Natural killer cell (primary cell): Measurements from ENCODE around the gene CDR2. TPM values are rescaled to one million over a fixed set of nuclear protein-coding genes. Genes with fewer than 3 reads are reported as not detected.

Experiments used
- ATAC-seq, 3 donors: fragments of 150-1000 bp in 2 of 3; fragments of 200-7000 bp in 1 of 3; cut with Tn5 transposase; 1 replicate in 1 of 3; 2 replicates in 2 of 3; pipeline ENCODE4 v1.10.0; 2021; ENCODE audit warnings: mild to moderate bottlenecking in 2 of 3, moderate library complexity in 2 of 3
- DNase-seq, 2 donors: peaks; one replicate each; pipeline versions ENCODE4 v3.0.0 to v3.0.0-alpha.2; 2013 to 2021; ENCODE audit warnings: mixed read lengths in 1 of 2
- H3K27ac ChIP-seq: one replicate; pipeline ENCODE4 v1.5.1; 2013; ENCODE audit warnings: mild to moderate bottlenecking, low read length
- H3K27me3 ChIP-seq: one replicate; pipeline ENCODE4 v1.6.1; 2013; ENCODE audit warnings: low read length; ENCODE audit not compliant: control insufficient read depth, insufficient read depth
- H3K36me3 ChIP-seq: one replicate; pipeline ENCODE4 v1.6.1; 2013; ENCODE audit warnings: low read length; ENCODE audit not compliant: control insufficient read depth, insufficient read depth
- H3K4me1 ChIP-seq: one replicate; pipeline ENCODE4 v1.6.1; 2013; ENCODE audit warnings: low read length; ENCODE audit not compliant: control insufficient read depth, insufficient read depth
- H3K4me3 ChIP-seq: one replicate; pipeline ENCODE4 v1.5.1; 2013; ENCODE audit warnings: low read length
- H3K9me3 ChIP-seq: one replicate; pipeline ENCODE4 v1.6.1; 2013; ENCODE audit warnings: low read length; ENCODE audit not compliant: control insufficient read depth, insufficient read depth
- H3K27ac Mint-ChIP-seq, 2 donors: one replicate each; pipeline ENCODE4 v1.8.0; 2022; ENCODE audit warnings: mild to moderate bottlenecking in 2 of 2, mixed read lengths in 2 of 2, moderate library complexity in 1 of 2
- H3K27me3 Mint-ChIP-seq, 2 donors: one replicate each; pipeline ENCODE4 v1.8.0; 2022; ENCODE audit warnings: low read depth in 2 of 2, mixed read lengths in 2 of 2
- H3K36me3 Mint-ChIP-seq: one replicate; pipeline ENCODE4 v1.8.0; 2022; ENCODE audit warnings: mixed read lengths
- H3K4me1 Mint-ChIP-seq, 2 donors: one replicate each; pipeline ENCODE4 v1.8.0; 2022; ENCODE audit warnings: mixed read lengths in 2 of 2
- H3K4me3 Mint-ChIP-seq: one replicate; pipeline ENCODE4 v1.8.0; 2022; ENCODE audit warnings: mild to moderate bottlenecking, moderate library complexity, mixed read lengths
- H3K9me3 Mint-ChIP-seq, 2 donors: one replicate each; pipeline ENCODE4 v1.8.0; 2022; ENCODE audit warnings: mixed read lengths in 2 of 2
- WGBS: methylation state at CpG from one replicate; pipeline ENCODE4 v1.1.7; 2013; ENCODE audit warnings: missing lambda C conversion rate; ENCODE audit not compliant: insufficient coverage; 5-methylcytosine and 5-hydroxymethylcytosine counted together
- intact Hi-C: fragments of 100-400 bp; cut with micrococcal nuclease; formaldehyde crosslinking; loops from one replicate; pipeline ENCODE4 v1.14.2; 2022
- total RNA-seq, 4 donors: library from RNA; stranded (reverse); fragments of 120-200 nt in 1 of 4; gene quantifications; one replicate each; pipeline versions ENCODE4 v1.2.3 to v1.2.4, GENCODE V29; 2013 to 2022
- TF ChIP-seq, protein P1 (sequence below): fragments of 200-600 bp; IDR thresholded peaks from one replicate; pipeline ENCODE4 v1.8.0; 2022; ENCODE audit warnings: antibody characterized with exemption

CDR2 gene
- 10 to 100 TPM; 11.2 to 24.3 (median 19.4) TPM for total RNA-seq
- 16.1 TPM for total RNA-seq (2013)

DNA sequence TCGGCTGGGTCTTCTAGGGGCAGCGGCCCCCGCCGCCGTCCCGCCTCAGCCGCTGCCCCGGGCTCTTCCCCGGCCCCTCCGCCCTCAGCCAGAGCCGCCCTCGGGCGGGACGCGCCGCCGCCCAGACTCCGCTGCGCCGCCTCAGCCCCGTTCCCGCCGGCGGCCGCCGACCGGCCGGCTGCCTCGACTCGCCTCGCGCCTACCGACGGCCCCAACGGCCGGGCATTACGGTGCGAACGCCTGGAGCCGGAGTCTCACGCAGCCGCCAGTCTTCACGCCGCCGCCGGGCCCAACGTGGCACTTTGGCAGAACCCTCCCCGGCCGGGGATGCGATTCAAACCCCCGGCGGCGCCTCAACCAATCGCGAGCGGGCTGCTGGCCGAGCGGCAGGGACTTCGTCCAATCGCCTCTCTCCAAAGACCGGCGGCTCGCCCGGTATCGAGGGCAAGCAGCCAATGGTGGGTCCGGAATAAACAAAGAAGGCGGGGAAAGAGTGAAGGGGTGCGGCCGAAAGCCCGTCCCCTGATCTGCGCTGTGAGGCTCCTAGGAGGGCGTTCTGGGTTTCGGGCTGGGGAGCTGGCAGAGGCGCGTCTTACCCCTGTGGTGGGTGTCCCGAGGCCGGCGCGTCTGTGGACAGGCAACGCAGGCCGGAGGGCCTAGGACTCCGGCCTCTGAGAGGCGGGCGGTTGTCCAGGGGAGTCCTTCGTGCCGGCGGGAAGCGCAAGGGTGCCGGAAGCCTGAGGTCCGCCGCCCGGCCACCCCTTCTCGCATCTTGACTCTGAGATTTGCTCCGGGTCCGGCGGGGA is at the start of gene CDR2:
Gene CDR2, minus strand, starts transcription at position 309 of the 806 bp plus-strand sequence. CDS start 310 bp downstream, outside the sequence.
- TF ChIP-seq, protein P1, sequence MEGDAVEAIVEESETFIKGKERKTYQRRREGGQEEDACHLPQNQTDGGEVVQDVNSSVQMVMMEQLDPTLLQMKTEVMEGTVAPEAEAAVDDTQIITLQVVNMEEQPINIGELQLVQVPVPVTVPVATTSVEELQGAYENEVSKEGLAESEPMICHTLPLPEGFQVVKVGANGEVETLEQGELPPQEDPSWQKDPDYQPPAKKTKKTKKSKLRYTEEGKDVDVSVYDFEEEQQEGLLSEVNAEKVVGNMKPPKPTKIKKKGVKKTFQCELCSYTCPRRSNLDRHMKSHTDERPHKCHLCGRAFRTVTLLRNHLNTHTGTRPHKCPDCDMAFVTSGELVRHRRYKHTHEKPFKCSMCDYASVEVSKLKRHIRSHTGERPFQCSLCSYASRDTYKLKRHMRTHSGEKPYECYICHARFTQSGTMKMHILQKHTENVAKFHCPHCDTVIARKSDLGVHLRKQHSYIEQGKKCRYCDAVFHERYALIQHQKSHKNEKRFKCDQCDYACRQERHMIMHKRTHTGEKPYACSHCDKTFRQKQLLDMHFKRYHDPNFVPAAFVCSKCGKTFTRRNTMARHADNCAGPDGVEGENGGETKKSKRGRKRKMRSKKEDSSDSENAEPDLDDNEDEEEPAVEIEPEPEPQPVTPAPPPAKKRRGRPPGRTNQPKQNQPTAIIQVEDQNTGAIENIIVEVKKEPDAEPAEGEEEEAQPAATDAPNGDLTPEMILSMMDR = no peak
- ATAC-seq = peak; percentile 93 to 98 (median 95)
- peak within 1 kb of the TSS; percentile 6 for H3K27ac ChIP-seq
- H3K27me3 Mint-ChIP-seq = peaks cover 3 to 5% of the 10 kb centered on the region in 2 donors
- no peaks in the 10 kb centered on the region for H3K36me3 ChIP-seq
- H3K9me3 ChIP-seq = no peaks in the 10 kb centered on the region
- no peaks in the 10 kb centered on the region for H3K9me3 Mint-ChIP-seq
- H3K27ac Mint-ChIP-seq = peak within 1 kb of the TSS; percentile 78 to 86
- WGBS = under 1% methylated on average over 96 of the region's 96 CpGs
- H3K27me3 ChIP-seq = no peaks in the 10 kb centered on the region
- H3K4me3 Mint-ChIP-seq = peak within 1 kb of the TSS; percentile 98
- peaks cover 27% of the 10 kb centered on the region in 2 donors for H3K4me1 Mint-ChIP-seq
- H3K4me3 ChIP-seq = peak within 1 kb of the TSS; percentile 71
- peaks cover 15% of the 10 kb centered on the region for H3K4me1 ChIP-seq
- DNase-seq = peak; percentile 98
- no peaks in the 10 kb centered on the region for H3K36me3 Mint-ChIP-seq
- intact Hi-C loops = no loop called here

DNA sequence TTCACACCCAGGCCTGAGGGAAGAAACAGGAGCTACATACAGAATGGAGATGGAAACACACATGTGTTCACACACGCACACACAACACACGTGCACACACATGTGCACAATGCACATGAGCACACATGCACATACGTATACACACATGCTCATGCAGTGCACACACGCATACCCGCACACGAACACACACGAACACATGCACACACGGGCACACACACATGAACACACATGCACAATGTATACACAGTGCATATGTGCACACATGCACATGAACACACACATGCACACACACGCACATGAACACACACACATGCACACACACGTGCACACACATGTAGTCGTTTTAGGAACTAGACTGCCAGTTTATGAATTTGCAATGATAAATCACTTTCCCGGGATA is 49.3 kb upstream of the CDR2 start:
- Histone ChIP-seq H3K4me3 (no peak overlapping the region), H3K27ac (no peak overlapping the region), H3K27me3 (no peaks in the 10 kb centered on the region), H3K9me3 (no peaks in the 10 kb centered on the region), H3K4me1 (no peaks in the 10 kb centered on the region), H3K36me3 (peaks cover 27% of the 10 kb centered on the region)
- ATAC-seq = peak in 1 of 3 donors; percentile 43
- Mint-ChIP-seq H3K4me1 (no peaks in the 10 kb centered on the region), H3K4me3 (no peak overlapping the region), H3K36me3 (peaks cover 6% of the 10 kb centered on the region), H3K27ac (no peak overlapping the region), H3K9me3 (no peaks in the 10 kb centered on the region), H3K27me3 (no peaks in the 10 kb centered on the region)
- intact Hi-C loops = no loop called here
- no peak for DNase-seq
- TF ChIP-seq, protein P1 = no peak
- 98% methylated on average over 12 of the region's 12 CpGs for WGBS

DNA sequence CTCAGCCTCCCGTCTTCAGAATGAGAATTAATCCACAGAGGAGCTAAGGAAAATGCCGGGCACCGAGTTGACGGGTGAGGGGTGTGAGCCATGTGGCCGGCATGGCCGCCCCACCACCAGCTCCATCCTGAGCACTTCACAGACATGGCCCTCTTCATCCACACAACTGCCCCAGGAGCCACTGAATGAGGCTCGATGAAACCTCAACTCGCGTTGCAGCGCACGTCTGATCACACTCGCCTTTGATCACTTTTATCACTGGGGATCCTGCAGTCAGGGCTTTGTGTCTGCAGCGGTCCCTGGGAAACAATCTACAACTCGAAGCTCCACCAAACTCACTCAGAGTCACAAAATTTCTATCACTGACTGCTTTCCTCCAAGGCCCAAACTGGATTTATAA is 46.7 kb upstream of the CDR2 start:
- Mint-ChIP-seq H3K9me3 (no peaks in the 10 kb centered on the region), H3K36me3 (peaks cover 6% of the 10 kb centered on the region), H3K27me3 (no peaks in the 10 kb centered on the region), H3K4me3 (no peak overlapping the region), H3K4me1 (no peaks in the 10 kb centered on the region), H3K27ac (no peak overlapping the region)
- H3K9me3 ChIP-seq = no peaks in the 10 kb centered on the region
- H3K27me3 ChIP-seq = no peaks in the 10 kb centered on the region
- DNase-seq (no peak), ATAC-seq (no peak)
- H3K4me3 ChIP-seq = no peak overlapping the region
- 97% methylated on average over 14 of the region's 14 CpGs for WGBS
- no peak overlapping the region for H3K27ac ChIP-seq
- intact Hi-C loops = no loop called here
- TF ChIP-seq, protein P1 = no peak
- H3K36me3 ChIP-seq = peaks cover 20% of the 10 kb centered on the region
- H3K4me1 ChIP-seq = no peaks in the 10 kb centered on the region
